BLaER1 treated with 17β-estradiol and CSF1 and Interleukin-3, amounts not matched to agents 10 nM and 100 nM (cell line): ENCODE data around the gene COL4A1.

Experiments
- H3K27ac ChIP-seq, 11 experiments: shearing (Covaris generic); formaldehyde crosslinking; 2 replicates each; pipeline ENCODE4 v1.8.1; 2022
- H3K27me3 ChIP-seq, 11 experiments: shearing (Covaris generic); formaldehyde crosslinking; 2 replicates each; pipeline ENCODE4 v1.8.1; 2022
- H3K36me3 ChIP-seq, 11 experiments: shearing (Covaris generic); formaldehyde crosslinking; 2 replicates each; pipeline ENCODE4 v1.8.1; 2022
- H3K4me1 ChIP-seq, 10 experiments: shearing (Covaris generic); formaldehyde crosslinking; 2 replicates each; pipeline ENCODE4 v1.8.1; 2022
- H3K4me2 ChIP-seq, 11 experiments: shearing (Covaris generic); formaldehyde crosslinking; 2 replicates each; pipeline ENCODE4 v1.8.1; 2022
- H3K4me3 ChIP-seq, 10 experiments: shearing (Covaris generic); formaldehyde crosslinking; 2 replicates each; pipeline ENCODE4 v1.8.1; 2022
- H3K9ac ChIP-seq, 11 experiments: shearing (Covaris generic); formaldehyde crosslinking; 2 replicates each; pipeline ENCODE4 v1.8.1; 2022
- H3K9me3 ChIP-seq, 11 experiments: shearing (Covaris generic); formaldehyde crosslinking; replicated peaks in 1 of 11; 2 replicates each; pipeline ENCODE4 v1.8.1; 2022
- H4K20me1 ChIP-seq, 11 experiments: shearing (Covaris generic); formaldehyde crosslinking; 2 replicates each; pipeline ENCODE4 v1.8.1; 2022
- Cebpa-rat ChIP-seq, 11 experiments: shearing (Covaris generic); IDR thresholded peaks; 2 replicates each; pipeline ENCODE4 v1.8.1; 2022

The COL4A1 gene

GRCh38 chr13:110136660-110137585 lies 170.0 kb downstream of the COL4A1 start:
- H3K9ac ChIP-seq: peak overlapping the region in 9 of 11 experiments; percentile 37 to 88 (median 80); a peak in 16 of 22 replicates
- peak overlapping the region in 9 of 11 experiments; percentile 63 to 97 (median 84); a peak in 18 of 22 replicates for H3K27ac ChIP-seq
- no peak for TF ChIP-seq Cebpa-rat (IDR thresholded peaks at IDR 0.05)
- H4K20me1 ChIP-seq: no peaks in the 10 kb centered on the region; a peak in 1 of 22 replicates
- H3K27me3 ChIP-seq: peaks cover 0 to 8% (median 0%) of the 10 kb centered on the region in 11 experiments; a peak in 1 of 22 replicates
- peaks cover 30 to 73% (median 68%) of the 10 kb centered on the region in 10 experiments for H3K4me1 ChIP-seq
- no peaks in the 10 kb centered on the region for H3K36me3 ChIP-seq
- peak overlapping the region in 9 of 10 experiments; percentile 41 to 75 (median 63); a peak in 16 of 20 replicates for H3K4me3 ChIP-seq
- peak overlapping the region; percentile 77 to 95 (median 85) for H3K4me2 ChIP-seq
- peaks cover 0 to under 1% (median 0%) of the 10 kb centered on the region in 11 experiments; a peak in 1 of 22 replicates for H3K9me3 ChIP-seq

GRCh38 chr13:110135977-110136597 lies 170.9 kb downstream of the COL4A1 start:
- Histone ChIP-seq H3K4me3 (peak overlapping the region in 2 of 10 experiments; percentile 41 to 59; a peak in 2 of 20 replicates), H3K27ac (peak overlapping the region in 8 of 11 experiments; percentile 27 to 97 (median 82); a peak in 16 of 22 replicates)

GRCh38 chr13:110134801-110135200 lies 172.2 kb downstream of the COL4A1 start:
- H3K27ac ChIP-seq: peak overlapping the region in 10 of 11 experiments; percentile 17 to 97 (median 70); a peak in 17 of 22 replicates

More at GRCh38 chr13:110135977-110136597, 170.9 kb downstream of the COL4A1 start:
- Histone ChIP-seq H3K4me2 (peak overlapping the region in 10 of 11 experiments; percentile 77 to 95 (median 87); a peak in 18 of 22 replicates), H3K9me3 (no peaks in the 10 kb centered on the region), H3K27me3 (peaks cover 0 to 8% (median 0%) of the 10 kb centered on the region in 11 experiments; a peak in 1 of 22 replicates), H3K36me3 (no peaks in the 10 kb centered on the region), H3K4me1 (peaks cover 30 to 81% (median 76%) of the 10 kb centered on the region in 10 experiments), H3K9ac (peak overlapping the region in 6 of 11 experiments; percentile 62 to 88 (median 78); a peak in 10 of 22 replicates), H4K20me1 (no peaks in the 10 kb centered on the region; a peak in 1 of 22 replicates)
- TF ChIP-seq Cebpa-rat (IDR thresholded peaks at IDR 0.05): no peak

GRCh38 chr13:110133425-110134235 lies 173.3 kb downstream of the COL4A1 start:
- no peak for TF ChIP-seq Cebpa-rat (IDR thresholded peaks at IDR 0.05)
- peaks cover 36 to 100% (median 94%) of the 10 kb centered on the region in 10 experiments for H3K4me1 ChIP-seq
- peak overlapping the region in 3 of 11 experiments; percentile 8 to 76 (median 21); a peak in 3 of 22 replicates for H3K9ac ChIP-seq
- no peaks in the 10 kb centered on the region for H3K36me3 ChIP-seq
- peaks cover 0 to 8% (median 0%) of the 10 kb centered on the region in 11 experiments; a peak in 4 of 22 replicates for H3K9me3 ChIP-seq
- H3K4me3 ChIP-seq: no peak overlapping the region
- H3K4me2 ChIP-seq: peak overlapping the region in 9 of 11 experiments; percentile 22 to 94 (median 77); a peak in 16 of 22 replicates
- H3K27me3 ChIP-seq: peaks cover 0 to 8% (median 0%) of the 10 kb centered on the region in 11 experiments; a peak in 1 of 22 replicates
- peak overlapping the region in 6 of 11 experiments; percentile 22 to 97 (median 84); a peak in 10 of 22 replicates for H3K27ac ChIP-seq
- H4K20me1 ChIP-seq: no peaks in the 10 kb centered on the region; a peak in 1 of 22 replicates

More at GRCh38 chr13:110134801-110135200, 172.2 kb downstream of the COL4A1 start:
- Histone ChIP-seq H3K4me3 (no peak overlapping the region), H3K4me2 (peak overlapping the region; percentile 43 to 94 (median 78); a peak in 21 of 22 replicates), H4K20me1 (no peaks in the 10 kb centered on the region; a peak in 1 of 22 replicates), H3K9ac (peak overlapping the region in 7 of 11 experiments; percentile 12 to 88 (median 60); a peak in 12 of 22 replicates), H3K27me3 (peaks cover 0 to 8% (median 0%) of the 10 kb centered on the region in 11 experiments; a peak in 1 of 22 replicates), H3K9me3 (no peaks in the 10 kb centered on the region), H3K36me3 (no peaks in the 10 kb centered on the region), H3K4me1 (peaks cover 30 to 94% (median 89%) of the 10 kb centered on the region in 10 experiments)
- TF ChIP-seq Cebpa-rat (IDR thresholded peaks at IDR 0.05): peak in 4 of 11 experiments; percentile 25 to 93 (median 76); a peak in 6 of 22 replicates

- H3K4me1 ChIP-seq: peaks cover 44 to 100% (median 97%) of the 10 kb centered on the region in 10 experiments
- H3K36me3 ChIP-seq: no peaks in the 10 kb centered on the region
- H3K27ac ChIP-seq: peak overlapping the region in 7 of 11 experiments; percentile 18 to 97 (median 80); a peak in 11 of 22 replicates
- no peaks in the 10 kb centered on the region for H4K20me1 ChIP-seq
- H3K4me2 ChIP-seq: peak overlapping the region; percentile 38 to 94 (median 75)
- H3K4me3 ChIP-seq: 0 out of 20 replicates have a peak overlapping the region, but pooled peaks of 1 of the 10 experiments have one; percentile 34
- no peak for TF ChIP-seq Cebpa-rat (IDR thresholded peaks at IDR 0.05)
- peaks cover 0 to 8% (median 0%) of the 10 kb centered on the region in 11 experiments; a peak in 4 of 22 replicates for H3K9me3 ChIP-seq
- peaks cover 0 to 8% (median 0%) of the 10 kb centered on the region in 11 experiments; a peak in 1 of 22 replicates for H3K27me3 ChIP-seq
- H3K9ac ChIP-seq: peak overlapping the region in 7 of 11 experiments; percentile 4 to 76 (median 54); a peak in 10 of 22 replicates
Measured at GRCh38 chr13:110132225-110132982, 174.6 kb downstream of the COL4A1 start.

- no peak for TF ChIP-seq Cebpa-rat (IDR thresholded peaks at IDR 0.05)
- Histone ChIP-seq H3K36me3 (no peaks in the 10 kb centered on the region), H3K4me3 (no peak overlapping the region), H3K4me2 (peak overlapping the region in 8 of 11 experiments; percentile 13 to 94 (median 80); a peak in 15 of 22 replicates), H4K20me1 (no peaks in the 10 kb centered on the region), H3K27me3 (0 out of 22 replicates have a peak, but pooled peaks cover 0 to 1% (median 0%) of the 10 kb centered on the region in 11 experiments), H3K9ac (peak overlapping the region in 3 of 11 experiments; percentile 46 to 76 (median 56); a peak in 6 of 22 replicates), H3K27ac (peak overlapping the region in 4 of 11 experiments; percentile 38 to 97 (median 89); a peak in 5 of 22 replicates), H3K9me3 (peaks cover 0 to 8% (median 0%) of the 10 kb centered on the region in 11 experiments; a peak in 4 of 22 replicates), H3K4me1 (peaks cover 44 to 100% (median 97%) of the 10 kb centered on the region in 10 experiments)
Measured at GRCh38 chr13:110131424-110131823, 175.5 kb downstream of the COL4A1 start.
